ENCODE results near the gene TMEM245.
A peak's percentile ranks its signal among the peaks of the same experiment; 100 is the strongest.
"Not testable (repeated sequence)": the region's sequence is repeated elsewhere in the genome, so short reads cannot be mapped to it uniquely, and the experiment has no call there.

TMEM245 gene

GRCh38 chr9:109082091-109082620 is 37.6 kb downstream of the TMEM245 start:
- Mint-ChIP-seq H3K9me3 (no peaks in the 10 kb centered on the region), H3K4me1 (ENCODE audit: low read depth) (peaks cover 14% of the 10 kb centered on the region), H3K27ac (no peak overlapping the region), H3K4me3 (no peak overlapping the region), H3K27me3 (no peaks in the 10 kb centered on the region), H3K36me3 (ENCODE audit: low read depth) (peaks cover 85% of the 10 kb centered on the region)
- no peak for DNase-seq

- Mint-ChIP-seq H3K27me3 (no peaks in the 10 kb centered on the region), H3K4me1 (ENCODE audit: low read depth) (peaks cover 12% of the 10 kb centered on the region), H3K4me3 (no peak overlapping the region), H3K36me3 (ENCODE audit: low read depth) (peaks cover 67% of the 10 kb centered on the region), H3K9me3 (no peaks in the 10 kb centered on the region), H3K27ac (peak overlapping the region; percentile 26)
- no peak for DNase-seq
Observed at GRCh38 chr9:109074236-109074889, 45.4 kb downstream of the TMEM245 start.

GRCh38 chr9:109072821-109073435 is 46.8 kb downstream of the TMEM245 start:
- Mint-ChIP-seq H3K4me3 (no peak overlapping the region), H3K27ac (no peak overlapping the region), H3K36me3 (ENCODE audit: low read depth) (peaks cover 53% of the 10 kb centered on the region), H3K9me3 (no peaks in the 10 kb centered on the region), H3K27me3 (no peaks in the 10 kb centered on the region), H3K4me1 (ENCODE audit: low read depth) (peaks cover 12% of the 10 kb centered on the region)
- no peak for DNase-seq

GRCh38 chr9:109072133-109072692 is 47.5 kb downstream of the TMEM245 start:
- DNase-seq = no peak
- Mint-ChIP-seq H3K27me3 (no peaks in the 10 kb centered on the region), H3K36me3 (ENCODE audit: low read depth) (peaks cover 46% of the 10 kb centered on the region), H3K4me3 (no peak overlapping the region), H3K4me1 (ENCODE audit: low read depth) (peaks cover 12% of the 10 kb centered on the region), H3K27ac (peak overlapping the region; percentile 23), H3K9me3 (no peaks in the 10 kb centered on the region)

- H3K4me3 Mint-ChIP-seq = no peak overlapping the region
- peaks cover 6% of the 10 kb centered on the region for H3K4me1 Mint-ChIP-seq (ENCODE audit: low read depth)
- H3K9me3 Mint-ChIP-seq = no peaks in the 10 kb centered on the region
- H3K27ac Mint-ChIP-seq = no peak overlapping the region
- DNase-seq = no peak
- H3K36me3 Mint-ChIP-seq (ENCODE audit: low read depth) = peaks cover 50% of the 10 kb centered on the region
- H3K27me3 Mint-ChIP-seq = no peaks in the 10 kb centered on the region
Observed at GRCh38 chr9:109068764-109069163, 51.0 kb downstream of the TMEM245 start.

- H3K4me1 Mint-ChIP-seq (ENCODE audit: low read depth) = peaks cover 6% of the 10 kb centered on the region
- peaks cover 54% of the 10 kb centered on the region for H3K36me3 Mint-ChIP-seq (ENCODE audit: low read depth)
- no peaks in the 10 kb centered on the region for H3K9me3 Mint-ChIP-seq
- peak overlapping the region; percentile 23 for H3K27ac Mint-ChIP-seq
- no peak overlapping the region for H3K4me3 Mint-ChIP-seq
- no peaks in the 10 kb centered on the region for H3K27me3 Mint-ChIP-seq
- no peak for DNase-seq
Observed at GRCh38 chr9:109064963-109065702, 54.6 kb downstream of the TMEM245 start.

- peaks cover 65% of the 10 kb centered on the region for H3K36me3 Mint-ChIP-seq (ENCODE audit: low read depth)
- H3K4me3 Mint-ChIP-seq = no peak overlapping the region
- no peaks in the 10 kb centered on the region for H3K9me3 Mint-ChIP-seq
- H3K27ac Mint-ChIP-seq = peak overlapping the region; percentile 3
- peaks cover 6% of the 10 kb centered on the region for H3K4me1 Mint-ChIP-seq (ENCODE audit: low read depth)
- DNase-seq = no peak
- H3K27me3 Mint-ChIP-seq = no peaks in the 10 kb centered on the region
Observed at GRCh38 chr9:109063760-109064159, 56.0 kb downstream of the TMEM245 start.

GRCh38 chr9:109062543-109062942 is 57.2 kb downstream of the TMEM245 start:
- peaks cover 6% of the 10 kb centered on the region for H3K4me1 Mint-ChIP-seq (ENCODE audit: low read depth)
- no peaks in the 10 kb centered on the region for H3K27me3 Mint-ChIP-seq
- no peak for DNase-seq
- H3K9me3 Mint-ChIP-seq = no peaks in the 10 kb centered on the region
- no peak overlapping the region for H3K4me3 Mint-ChIP-seq
- peaks cover 75% of the 10 kb centered on the region for H3K36me3 Mint-ChIP-seq (ENCODE audit: low read depth)
- no peak overlapping the region for H3K27ac Mint-ChIP-seq

GRCh38 chr9:109060191-109060590 is 59.6 kb downstream of the TMEM245 start:
- Mint-ChIP-seq H3K27me3 (no peaks in the 10 kb centered on the region), H3K4me3 (no peak overlapping the region), H3K27ac (no peak overlapping the region), H3K9me3 (no peaks in the 10 kb centered on the region), H3K36me3 (ENCODE audit: low read depth) (peaks cover 80% of the 10 kb centered on the region), H3K4me1 (ENCODE audit: low read depth) (peaks cover 3% of the 10 kb centered on the region)
- no peak for DNase-seq

- DNase-seq; H3K4me1 Mint-ChIP-seq (ENCODE audit: low read depth); H3K27me3 Mint-ChIP-seq; H3K4me3 Mint-ChIP-seq; H3K9me3 Mint-ChIP-seq: not testable (repeated sequence)
- Mint-ChIP-seq H3K36me3 (ENCODE audit: low read depth) (peaks cover 88% of the 10 kb centered on the region), H3K27ac (peak overlapping the region; percentile 11)
Observed at GRCh38 chr9:109053121-109053520, 66.6 kb downstream of the TMEM245 start.

- no peak overlapping the region for H3K4me3 Mint-ChIP-seq
- no peaks in the 10 kb centered on the region for H3K9me3 Mint-ChIP-seq
- peaks cover 91% of the 10 kb centered on the region for H3K36me3 Mint-ChIP-seq (ENCODE audit: low read depth)
- no peaks in the 10 kb centered on the region for H3K27me3 Mint-ChIP-seq
- peaks cover 1% of the 10 kb centered on the region for H3K4me1 Mint-ChIP-seq (ENCODE audit: low read depth)
- no peak for DNase-seq
- H3K27ac Mint-ChIP-seq = peak overlapping the region; percentile 22
Observed at GRCh38 chr9:109052416-109052815, 67.3 kb downstream of the TMEM245 start.

- no peak overlapping the region for H3K27ac Mint-ChIP-seq
Observed at GRCh38 chr9:109051733-109052132, 68.0 kb downstream of the TMEM245 start.

GRCh38 chr9:109050444-109050843 is 69.3 kb downstream of the TMEM245 start:
- Mint-ChIP-seq H3K9me3 (no peaks in the 10 kb centered on the region), H3K27me3 (no peaks in the 10 kb centered on the region), H3K4me3 (no peak overlapping the region), H3K4me1 (ENCODE audit: low read depth) (peaks cover 15% of the 10 kb centered on the region), H3K36me3 (ENCODE audit: low read depth) (peaks cover 94% of the 10 kb centered on the region), H3K27ac (no peak overlapping the region)
- no peak for DNase-seq

More at GRCh38 chr9:109051733-109052132, 68.0 kb downstream of the TMEM245 start:
- H3K36me3 Mint-ChIP-seq (ENCODE audit: low read depth) = peaks cover 91% of the 10 kb centered on the region
- H3K9me3 Mint-ChIP-seq = no peaks in the 10 kb centered on the region
- H3K4me1 Mint-ChIP-seq (ENCODE audit: low read depth) = peaks cover 6% of the 10 kb centered on the region
- H3K27me3 Mint-ChIP-seq = no peaks in the 10 kb centered on the region
- no peak for DNase-seq
- no peak overlapping the region for H3K4me3 Mint-ChIP-seq

- no peaks in the 10 kb centered on the region for H3K27me3 Mint-ChIP-seq
- no peak overlapping the region for H3K27ac Mint-ChIP-seq
- peaks cover 15% of the 10 kb centered on the region for H3K4me1 Mint-ChIP-seq (ENCODE audit: low read depth)
- no peak for DNase-seq
- H3K9me3 Mint-ChIP-seq = no peaks in the 10 kb centered on the region
- H3K4me3 Mint-ChIP-seq = no peak overlapping the region
- H3K36me3 Mint-ChIP-seq (ENCODE audit: low read depth) = peaks cover 96% of the 10 kb centered on the region
Observed at GRCh38 chr9:109048822-109049221, 70.9 kb downstream of the TMEM245 start.
